Fibroblast of skin of right biceps (primary cell): ENCODE measurements around the gene NDOR1.

Experiments
- DNase-seq: peaks from one replicate; pipeline ENCODE4 v3.0.0-alpha.2; 2013

NDOR1 gene

DNA sequence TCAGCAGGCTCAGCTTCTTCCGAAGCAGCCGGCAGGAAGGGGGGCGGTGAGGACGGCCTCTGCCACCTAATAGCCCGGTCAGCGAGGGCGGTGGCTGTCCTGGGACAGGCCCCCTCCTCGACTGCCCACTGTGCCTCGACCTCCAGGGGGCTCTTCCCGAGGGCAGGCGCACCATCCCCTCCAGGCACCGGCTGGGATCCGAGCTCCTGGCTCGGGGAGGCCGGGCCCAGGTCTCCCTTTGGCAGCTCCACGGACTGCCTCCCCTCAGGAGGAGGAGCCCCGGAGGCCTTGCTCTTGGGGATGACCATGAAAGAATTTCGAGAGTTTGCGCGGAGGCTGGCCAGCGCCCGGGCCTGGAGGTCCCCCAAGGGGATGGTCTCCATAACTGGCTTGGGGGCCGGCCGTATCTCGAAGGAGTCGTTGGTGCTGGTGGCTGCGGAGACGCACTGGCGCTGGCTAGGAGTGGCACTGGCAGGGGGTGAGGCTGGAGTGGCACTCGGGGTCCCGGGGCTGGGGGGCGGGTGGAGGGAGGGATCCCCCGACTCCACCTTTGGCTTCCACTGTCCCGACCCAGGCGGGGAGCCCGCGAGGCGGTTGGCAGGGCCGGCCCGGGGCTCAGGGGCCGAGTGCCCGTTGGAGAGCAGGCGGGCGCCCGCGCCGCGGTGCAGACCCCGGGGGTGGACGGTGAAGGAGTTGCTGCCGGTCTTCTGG is 5.9 kb upstream of the NDOR1 start:
- DNase-seq, result no peak

DNA sequence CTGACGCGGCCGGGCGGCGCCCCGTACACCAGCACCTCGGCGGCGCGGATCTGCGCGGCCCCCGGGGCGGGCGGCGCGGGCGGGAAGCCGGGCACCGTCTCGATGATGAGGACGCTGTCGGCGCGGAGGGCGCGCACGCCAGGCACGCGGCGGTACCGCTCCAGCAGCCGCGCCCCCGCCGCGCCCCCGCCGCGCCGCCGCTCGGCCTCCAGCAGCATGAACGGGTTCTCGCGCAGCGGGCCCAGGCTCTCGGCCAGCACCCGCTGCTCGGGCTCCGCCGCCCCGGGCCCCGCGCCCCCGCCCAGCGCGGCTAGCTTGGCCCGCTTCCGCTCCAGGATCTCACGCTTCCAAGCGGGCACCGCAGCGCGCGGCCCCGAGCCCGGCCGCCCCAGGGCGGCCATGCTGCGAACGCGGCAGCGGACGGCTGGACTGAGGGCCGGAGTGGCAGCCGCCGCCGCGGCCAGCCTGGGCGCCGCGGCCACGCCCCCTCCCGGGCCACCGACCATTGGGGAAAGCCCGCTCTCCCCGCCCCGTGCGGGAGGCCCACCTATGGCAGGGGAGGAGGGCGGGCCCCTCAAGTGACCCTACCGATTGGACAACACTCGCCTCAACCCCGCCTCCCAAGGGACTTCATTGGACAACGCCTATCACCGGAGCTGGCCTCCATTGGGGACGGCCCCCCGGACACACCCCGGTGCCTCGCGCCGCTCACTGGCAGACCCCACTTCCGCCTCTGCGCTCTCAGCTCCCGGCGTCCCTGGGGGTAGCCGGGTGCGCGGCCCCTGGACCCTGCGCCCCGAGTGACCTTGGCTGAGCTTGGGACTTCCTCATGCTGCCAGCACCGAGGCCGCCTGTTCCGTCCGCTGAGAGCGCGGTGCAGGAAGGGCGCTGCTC is 4.9 kb upstream of the NDOR1 start, which contains the start of gene TPRN:
Gene TPRN, minus strand, starts transcription at position 431 of the 894 bp plus-strand sequence. Its CDS starts 30 bp downstream, at position 401.
- peak; percentile 100 for DNase-seq

DNA sequence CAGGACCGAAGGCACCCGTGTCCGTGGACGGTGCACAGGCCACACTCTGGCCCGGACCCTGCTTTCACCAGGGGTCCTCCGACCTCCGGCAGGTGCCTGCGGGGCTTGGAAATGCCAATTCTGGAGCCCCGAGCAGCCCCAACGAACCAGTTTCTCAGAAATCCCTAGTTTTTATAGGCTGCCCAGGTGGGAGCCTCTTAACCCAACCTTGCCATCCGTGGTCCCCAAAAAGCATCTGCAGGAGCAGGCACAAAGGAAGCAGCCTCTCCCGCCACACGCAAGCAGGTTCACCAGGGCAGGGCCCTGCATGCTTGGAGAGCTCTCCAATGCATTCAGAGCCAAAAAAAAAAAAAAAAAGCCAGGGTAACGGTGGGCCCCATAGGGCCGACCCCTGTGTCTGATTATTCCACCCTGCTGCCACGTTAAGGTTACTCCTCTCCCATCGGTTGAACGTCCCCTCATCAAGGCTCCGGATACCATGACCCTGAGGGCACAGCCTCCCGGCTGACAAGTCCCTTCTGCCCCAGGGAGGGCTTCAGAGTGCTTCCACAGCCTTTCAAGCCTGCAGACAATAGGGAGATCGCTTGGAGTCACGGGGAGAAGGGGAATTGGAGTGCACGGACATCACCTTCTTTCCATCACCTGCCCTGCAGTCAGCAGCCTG is 4.2 kb upstream of the NDOR1 start:
- no peak for DNase-seq

DNA sequence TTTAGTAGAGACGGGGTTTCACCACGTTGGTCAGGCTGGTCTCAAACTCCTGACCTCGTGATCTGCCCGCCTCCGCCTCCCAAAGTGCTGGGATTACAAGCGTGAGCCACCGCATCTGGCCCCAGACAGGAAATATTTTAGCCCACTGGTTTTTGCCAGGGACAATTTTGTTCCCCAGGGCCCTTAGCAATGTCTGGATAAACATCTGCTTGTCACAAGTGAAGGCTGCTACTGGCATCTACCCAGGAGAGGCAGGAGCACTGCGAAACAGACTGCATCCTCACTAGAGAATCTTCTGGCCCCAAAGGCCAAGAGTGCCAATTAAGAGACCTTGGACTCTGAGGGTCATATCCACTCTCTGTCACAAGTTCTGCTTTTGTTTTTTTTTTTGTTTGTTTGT is 2.5 kb upstream of the NDOR1 start:
- no peak for DNase-seq

DNA sequence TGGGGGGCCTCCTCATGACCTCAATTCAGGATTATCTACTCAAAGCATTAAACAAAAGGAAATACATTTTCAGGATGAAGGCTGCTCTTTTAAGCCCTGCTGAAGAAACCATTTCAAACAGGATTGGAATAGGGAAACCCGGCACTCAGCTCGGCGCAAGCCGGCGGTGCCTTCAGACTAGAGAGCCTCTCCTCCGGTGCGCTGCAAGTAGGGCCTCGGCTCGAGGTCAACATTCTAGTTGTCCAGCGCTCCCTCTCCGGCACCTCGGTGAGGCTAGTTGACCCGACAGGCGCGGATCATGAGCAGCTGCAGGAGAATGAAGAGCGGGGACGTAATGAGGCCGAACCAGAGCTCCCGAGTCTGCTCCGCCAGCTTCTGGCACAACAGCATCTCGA is 772 bp upstream of the NDOR1 start:
- DNase-seq, result no peak

DNA sequence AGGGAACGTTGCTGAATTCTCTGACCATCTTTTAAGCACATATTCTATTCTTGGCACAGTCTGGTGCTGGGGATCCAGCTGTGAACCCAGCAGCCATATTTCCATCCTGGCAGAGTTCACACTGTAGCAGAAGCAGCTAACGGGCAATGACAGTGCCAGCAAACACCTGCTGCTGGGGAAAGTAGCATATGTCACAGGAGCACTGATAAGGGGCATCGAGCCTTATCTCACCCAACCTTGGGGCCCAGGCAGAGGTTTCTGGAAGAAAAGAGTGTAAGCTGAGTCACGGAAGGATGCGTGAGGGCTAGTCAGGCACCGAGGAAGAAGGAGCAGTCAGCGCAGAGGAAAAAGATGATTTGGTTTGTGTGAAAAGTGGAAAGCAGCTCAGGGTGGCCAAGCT is 1.1 kb downstream of the NDOR1 start:
- DNase-seq, result no peak

DNA sequence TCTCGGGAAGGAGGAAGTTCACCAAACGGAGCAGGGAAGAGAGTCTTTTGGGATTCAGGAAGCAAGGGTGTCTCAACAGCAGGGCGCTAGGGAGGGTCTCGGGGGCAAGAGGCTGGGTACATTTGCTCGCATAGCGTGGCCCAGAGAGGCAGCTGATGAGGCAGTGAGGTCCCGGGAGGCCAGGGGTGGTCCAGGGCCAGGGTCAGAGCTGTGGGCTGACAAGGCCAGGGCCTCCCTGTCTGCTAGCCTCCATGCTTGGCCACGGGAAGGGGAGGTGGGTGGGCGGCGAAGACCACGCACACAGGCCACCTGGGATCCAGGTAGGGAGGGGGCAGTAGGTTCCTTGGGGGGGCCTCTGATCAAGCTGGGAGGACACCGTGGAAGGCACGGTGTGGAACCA is 6.0 kb downstream of the NDOR1 start:
- DNase-seq, result no peak

DNA sequence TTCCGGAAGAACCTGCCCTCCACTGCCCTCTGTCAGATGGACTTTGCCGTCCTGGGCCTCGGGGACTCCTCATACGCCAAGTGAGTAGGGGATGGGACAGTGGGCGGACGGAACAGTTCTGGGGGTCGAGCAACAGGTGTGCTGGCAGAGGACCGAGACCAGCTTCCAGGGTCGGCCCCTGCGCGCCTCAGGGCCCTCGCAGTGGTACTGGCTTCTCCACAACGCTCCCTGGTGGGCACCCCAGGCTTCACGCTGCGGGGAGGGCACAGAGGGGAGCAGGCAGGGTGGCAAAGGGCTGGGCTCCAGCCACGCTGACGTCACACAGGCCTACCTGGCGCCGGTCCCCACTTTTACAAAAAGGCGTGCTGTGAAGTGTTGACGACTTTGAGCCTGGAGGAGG is 7.0 kb downstream of the NDOR1 start:
- no peak for DNase-seq

DNA sequence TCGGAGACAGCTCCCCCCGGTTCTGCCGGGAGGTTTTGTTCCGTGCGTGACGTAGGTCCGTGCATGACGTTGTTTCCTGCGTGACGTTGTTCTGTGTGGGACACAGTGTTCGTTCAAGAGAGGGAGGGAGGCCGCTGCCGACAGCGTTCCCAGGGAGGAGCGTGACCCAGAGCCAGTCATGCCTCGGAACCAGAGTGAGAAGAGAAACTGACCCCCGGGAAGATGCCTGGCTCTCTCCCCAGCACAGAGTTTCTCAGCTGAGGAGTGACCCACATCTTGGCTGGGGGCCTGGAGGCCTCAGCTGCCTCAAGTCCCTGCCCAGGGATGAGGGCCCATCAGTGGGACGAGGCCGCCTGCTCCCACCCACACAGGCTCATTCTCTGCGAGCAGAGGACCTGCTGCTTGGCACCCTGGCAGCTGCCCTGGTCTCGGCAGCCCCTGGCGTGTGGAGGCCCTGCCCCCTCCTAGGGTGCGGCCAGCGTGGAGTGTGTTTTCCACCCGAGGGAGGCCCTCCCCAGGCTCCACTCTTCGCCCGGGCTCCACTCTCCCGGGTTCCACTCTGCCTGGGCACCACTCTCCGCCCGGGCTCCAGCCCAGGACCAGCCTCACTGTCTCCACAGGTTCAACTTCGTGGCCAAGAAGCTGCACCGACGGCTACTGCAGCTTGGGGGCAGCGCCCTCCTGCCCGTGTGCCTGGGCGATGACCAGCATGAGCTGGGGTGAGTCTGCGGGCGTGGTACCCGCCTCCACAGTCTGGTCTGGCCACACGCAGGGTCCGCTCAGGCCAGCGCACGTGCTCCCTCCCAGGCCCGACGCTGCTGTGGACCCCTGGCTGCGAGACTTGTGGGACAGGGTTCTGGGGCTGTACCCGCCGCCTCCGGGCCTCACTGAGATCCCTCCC is 7.9 kb downstream of the NDOR1 start:
- no peak for DNase-seq

DNA sequence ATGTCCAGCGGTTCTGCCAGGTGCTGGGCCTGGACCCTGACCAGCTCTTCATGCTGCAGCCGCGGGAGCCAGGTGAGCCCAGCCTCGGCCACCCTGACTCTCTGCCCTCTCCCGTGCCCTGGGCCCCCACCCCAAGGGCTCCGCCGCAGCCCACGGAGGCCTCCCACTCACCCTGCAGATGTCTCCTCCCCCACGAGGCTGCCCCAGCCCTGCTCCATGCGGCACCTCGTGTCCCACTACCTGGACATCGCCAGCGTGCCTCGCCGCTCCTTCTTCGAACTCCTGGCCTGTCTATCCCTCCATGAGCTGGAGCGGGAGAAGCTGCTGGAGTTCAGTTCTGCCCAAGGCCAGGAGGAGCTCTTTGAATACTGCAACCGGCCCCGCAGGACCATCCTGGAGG is 9.1 kb downstream of the NDOR1 start:
- no peak for DNase-seq

DNA sequence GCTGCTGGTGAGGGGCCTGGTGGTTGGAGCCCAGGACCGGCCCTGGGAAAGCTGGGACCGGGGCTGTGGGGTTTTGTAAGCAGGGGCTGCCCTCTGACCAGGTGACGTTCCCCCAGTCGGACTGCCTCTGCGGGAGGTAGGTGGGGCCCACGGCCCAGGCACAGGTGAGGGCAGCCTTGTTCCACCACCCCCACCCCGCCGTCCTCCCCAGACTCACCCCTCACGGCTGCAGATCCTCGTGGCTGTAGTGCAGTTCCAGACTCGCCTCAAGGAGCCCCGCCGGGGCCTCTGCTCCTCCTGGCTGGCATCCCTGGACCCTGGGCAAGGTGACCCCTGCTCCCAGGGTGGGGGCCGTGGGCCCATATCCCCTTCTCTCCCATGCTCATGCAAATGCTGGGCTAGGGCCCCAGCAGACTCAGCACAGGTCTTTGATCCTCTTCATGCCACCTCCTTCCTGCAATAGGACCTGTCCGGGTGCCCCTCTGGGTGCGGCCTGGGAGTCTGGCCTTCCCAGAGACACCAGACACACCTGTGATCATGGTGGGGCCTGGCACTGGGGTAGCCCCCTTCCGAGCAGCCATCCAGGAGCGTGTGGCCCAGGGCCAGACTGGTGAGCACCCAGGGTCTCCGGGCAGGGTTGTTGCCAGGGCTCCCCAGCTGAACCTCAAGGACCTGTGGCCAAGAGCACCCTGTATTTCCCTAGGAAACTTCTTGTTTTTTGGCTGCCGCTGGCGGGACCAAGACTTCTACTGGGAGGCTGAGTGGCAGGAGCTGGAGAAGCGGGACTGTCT is 9.9 kb downstream of the NDOR1 start:
- DNase-seq, result no peak

DNA sequence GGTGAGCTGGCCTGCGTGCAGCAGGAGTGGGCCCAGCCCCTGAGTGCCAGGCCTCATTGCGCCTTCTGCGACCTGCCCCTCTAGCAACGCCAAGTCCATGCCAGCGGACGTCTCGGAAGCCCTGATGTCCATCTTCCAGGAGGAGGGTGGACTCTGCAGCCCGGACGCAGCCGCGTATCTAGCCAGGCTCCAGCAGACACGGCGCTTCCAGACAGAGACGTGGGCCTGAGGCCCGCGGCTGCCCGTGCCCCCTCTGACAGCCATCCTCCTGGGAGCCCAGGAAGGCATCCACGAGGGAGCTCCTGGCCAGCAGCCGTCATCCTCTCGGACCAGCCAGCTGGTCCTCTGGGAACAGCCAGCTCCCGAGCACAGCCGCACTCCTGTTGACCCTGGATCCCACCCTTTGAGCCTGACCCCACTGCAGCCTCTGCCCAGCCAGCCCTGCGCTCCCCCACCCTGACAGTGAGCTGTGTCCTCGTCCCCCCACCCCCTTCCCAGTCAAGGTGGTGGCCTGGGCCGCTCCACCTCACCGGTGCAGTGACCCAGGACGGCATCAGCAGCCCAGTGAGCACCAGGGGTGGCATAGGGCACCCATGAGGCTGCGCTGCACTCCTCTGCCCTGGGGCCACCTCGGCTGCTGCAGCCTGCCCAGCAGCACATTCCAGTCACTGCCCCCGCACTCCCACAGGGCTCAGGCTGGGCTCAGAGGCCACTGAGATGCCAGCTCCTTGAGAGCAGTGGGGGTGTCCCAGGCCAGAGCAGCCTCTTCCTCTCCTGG is 10.9 kb downstream of the NDOR1 start:
- DNase-seq, result no peak

DNA sequence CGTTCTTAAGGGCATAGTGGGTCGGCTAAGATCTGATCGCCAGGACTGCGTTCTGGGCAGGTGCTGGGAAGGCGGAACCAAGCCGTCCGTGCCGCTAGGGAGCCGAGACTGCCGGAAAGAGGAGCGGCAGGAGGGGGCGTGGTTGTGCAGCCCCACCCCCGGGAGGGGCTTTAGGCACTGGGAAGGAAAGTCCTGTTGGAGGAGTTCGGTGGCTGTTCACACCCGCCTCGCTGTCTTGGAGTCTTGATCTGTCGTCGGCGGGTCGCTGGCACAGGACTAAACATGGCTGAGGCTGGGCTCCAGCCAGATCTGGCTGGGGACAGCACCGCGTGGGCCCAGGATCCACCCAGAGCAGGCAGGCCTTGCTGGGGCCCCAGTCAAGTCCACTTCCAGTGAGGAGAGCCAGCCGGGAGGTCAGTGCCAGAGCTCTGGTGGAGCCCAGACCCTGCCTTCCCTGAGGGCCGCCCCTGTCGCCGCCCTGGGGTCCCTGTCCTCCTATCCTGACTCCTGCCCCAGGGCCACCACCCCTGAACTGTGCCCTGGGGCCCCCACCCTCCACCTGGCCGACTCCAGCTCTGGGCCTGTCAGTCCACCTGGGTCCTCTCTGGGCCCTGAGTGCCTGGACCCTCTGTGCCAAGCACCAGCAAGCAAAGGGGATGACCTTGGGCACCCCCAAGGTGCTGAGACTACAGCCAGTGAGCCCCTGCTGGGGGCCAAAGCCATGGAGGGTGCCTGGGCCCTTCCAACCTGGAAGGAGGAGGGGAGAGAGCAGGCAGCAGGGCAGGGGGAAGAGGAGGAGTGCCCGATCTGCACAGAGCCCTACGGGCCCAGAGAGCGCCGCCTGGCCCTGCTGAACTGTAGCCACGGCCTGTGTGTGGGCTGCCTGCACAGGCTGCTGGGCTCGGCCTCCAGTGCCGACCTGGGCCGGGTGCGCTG is 12.0 kb downstream of the NDOR1 start:
- DNase-seq, result no peak

DNA sequence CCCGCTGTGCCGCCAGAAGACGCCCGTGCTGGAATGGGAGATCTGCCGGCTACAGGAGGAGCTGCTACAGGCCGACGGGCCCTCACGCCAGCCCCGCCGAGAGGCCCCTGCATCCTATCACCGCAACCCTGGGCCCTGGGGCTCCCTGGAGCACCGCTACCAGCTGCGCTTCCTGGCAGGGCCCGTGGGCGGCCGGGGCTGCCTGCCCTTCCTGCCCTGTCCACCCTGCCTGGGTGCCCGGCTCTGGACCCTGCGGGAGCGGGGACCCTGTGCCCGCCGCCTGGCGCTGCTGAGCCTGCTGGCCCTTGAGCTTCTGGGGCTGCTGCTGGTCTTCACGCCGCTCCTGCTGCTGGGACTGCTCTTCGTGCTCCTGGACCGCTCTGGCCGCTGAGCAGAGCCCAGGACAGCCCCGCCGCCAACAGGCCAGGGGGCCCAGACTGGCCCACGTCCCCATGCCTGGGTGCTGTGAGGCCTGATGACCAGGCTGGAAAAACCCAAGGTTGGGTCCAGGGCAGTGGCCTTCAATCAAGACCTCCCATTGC is 12.8 kb downstream of the NDOR1 start:
- no peak for DNase-seq

DNA sequence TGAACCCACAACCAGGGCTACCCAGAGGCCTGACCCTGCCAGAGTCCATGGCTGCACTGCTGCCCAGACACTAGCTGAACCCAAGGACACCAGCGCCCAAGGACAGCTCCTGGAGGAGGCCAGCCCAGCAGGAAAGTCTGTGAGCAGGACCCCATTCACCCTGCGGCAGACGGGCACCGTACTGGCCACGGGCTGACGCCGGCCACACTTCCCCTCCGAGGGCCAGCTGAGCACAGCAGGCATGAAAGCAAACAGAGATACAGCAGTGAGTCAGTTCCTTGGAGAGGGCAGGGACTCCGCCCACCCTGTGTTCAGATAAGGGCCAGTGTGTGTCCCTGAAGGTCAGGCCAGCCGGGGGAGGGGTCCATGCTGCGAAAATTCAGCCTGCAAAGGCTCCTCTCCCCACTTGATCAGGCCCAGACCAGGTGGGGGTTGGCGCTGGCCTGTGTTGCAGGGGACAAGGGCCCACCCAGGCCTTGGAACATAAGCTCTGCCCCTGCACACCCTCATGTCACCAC is 13.3 kb downstream of the NDOR1 start:
- no peak for DNase-seq

DNA sequence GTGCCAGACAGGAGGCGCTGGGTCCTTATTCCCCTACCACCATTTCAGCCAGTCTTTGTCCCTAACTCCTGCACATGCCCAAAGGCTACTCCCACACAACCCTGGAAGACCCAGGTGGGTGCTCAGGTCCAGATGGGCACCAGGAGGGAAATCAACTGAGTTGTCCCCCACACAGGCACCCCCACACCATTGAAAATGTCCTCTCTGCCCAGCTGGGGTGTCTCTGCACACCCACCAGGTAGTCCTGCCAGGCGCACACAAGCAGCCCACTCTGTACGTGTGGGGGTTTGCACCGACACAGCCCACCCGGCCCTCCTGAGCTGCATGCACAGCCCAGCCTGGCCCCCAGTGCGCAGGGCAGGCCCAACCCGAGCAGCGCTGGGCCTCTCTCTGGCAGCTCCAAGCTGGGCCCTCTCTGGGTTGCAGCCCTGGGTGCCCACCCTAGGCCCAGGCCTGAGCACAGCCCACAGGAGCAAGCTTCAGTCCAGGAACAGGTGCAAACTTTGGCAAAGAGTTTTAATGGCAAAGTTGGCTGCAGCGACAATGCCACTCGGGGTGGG is 14.3 kb downstream of the NDOR1 start:
- DNase-seq, result no peak

DNA sequence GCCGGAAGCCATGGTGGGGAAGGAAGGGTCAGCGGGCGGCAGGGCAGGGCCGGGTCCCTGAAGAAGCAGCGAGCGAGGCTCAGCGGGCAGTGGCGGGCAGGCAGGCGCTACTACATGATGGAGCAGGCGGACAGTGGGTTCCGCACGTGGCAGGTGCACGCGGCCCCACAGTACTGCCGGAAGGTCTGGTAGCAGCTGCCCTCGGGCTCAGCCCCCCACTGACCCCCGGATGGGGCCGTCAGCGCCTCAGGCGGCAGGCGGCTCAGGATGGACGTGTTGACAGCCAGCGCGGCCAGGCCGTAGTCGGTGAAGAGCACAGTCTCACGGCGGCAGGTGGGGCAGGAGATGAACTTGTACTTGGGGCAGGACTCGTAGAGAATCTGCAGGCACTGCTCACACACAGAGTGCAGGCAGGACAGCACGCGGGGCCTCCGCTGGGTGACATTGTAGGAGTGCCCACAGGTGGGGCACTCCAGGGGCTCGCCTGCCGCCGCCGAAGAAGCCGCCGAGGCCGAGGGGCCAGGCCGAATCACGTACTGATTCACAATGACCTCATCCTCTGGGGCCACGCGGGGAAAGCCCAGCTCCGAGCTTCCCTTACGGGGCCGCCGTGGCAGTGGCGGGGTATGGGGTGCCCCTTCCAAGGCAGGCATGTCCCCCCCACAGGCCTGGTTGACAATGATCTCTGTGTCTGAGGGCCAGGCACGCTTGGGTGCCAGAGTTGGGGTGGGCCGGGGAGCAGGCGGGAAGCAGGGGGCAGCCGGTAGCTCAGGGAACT is 15.0 kb downstream of the NDOR1 start:
- DNase-seq, result no peak

DNA sequence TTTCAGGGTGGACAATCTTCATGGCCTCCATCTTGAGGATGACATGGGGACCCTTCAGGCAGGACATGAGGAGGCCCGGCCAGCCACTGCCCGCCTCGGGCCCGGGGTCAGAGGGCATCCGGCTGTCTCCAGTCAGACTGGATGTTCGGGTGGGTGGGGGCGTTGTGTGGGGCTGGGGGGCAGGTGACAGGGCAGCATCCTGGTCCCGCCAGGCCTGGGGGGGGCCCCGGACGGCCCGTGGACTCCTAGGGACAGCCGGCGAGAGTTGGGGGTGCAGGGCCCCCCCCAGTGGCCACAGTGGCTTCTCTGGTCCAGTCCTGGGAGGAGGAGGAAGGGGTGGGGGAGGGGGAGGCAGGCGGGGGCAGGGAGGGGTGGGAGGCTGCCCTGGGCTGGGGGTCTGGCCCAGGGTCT is 15.6 kb downstream of the NDOR1 start:
- DNase-seq, result no peak
